RWPE2 (cell line): ENCODE data around the gene PALMD.
A peak's percentile ranks its signal among the peaks of the same experiment; 100 is the strongest.

ENCODE experiments used
- ATAC-seq: fragments of 200-7000 bp; cut with Tn5 transposase; 3 replicates; pipeline ENCODE4 v1.9.1; 2021; ENCODE audit warnings: low read depth
- DNase-seq: peaks from one replicate; pipeline ENCODE4 v3.0.0-alpha.2; 2020; ENCODE audit warnings: low spot score
- H3K27ac ChIP-seq: fragments of 450-650 bp; 2 replicates; pipeline ENCODE4 v1.5.1; 2017; ENCODE audit warnings: mild to moderate bottlenecking; ENCODE audit not compliant: poor library complexity, severe bottlenecking
- H3K27me3 ChIP-seq: fragments of 250-450 bp; sonication (Bioruptor Pico); 2 replicates; pipeline ENCODE4 v1.5.1; 2021; ENCODE audit warnings: mild to moderate bottlenecking, moderate library complexity; ENCODE audit not compliant: insufficient read depth, poor library complexity, severe bottlenecking
- H3K36me3 ChIP-seq: fragments of 250-450 bp; sonication (Bioruptor Pico); 2 replicates; pipeline ENCODE4 v1.5.1; 2020; ENCODE audit warnings: low read depth, mild to moderate bottlenecking, moderate library complexity
- H3K4me1 ChIP-seq: fragments of 250-450 bp; sonication (Bioruptor Pico); 2 replicates; pipeline ENCODE4 v1.5.1; 2021; ENCODE audit warnings: mild to moderate bottlenecking, moderate library complexity; ENCODE audit not compliant: insufficient read depth, poor library complexity, severe bottlenecking
- H3K4me3 ChIP-seq: fragments of 250-450 bp; sonication (Bioruptor Pico); 2 replicates; pipeline ENCODE4 v1.5.1; 2021; ENCODE audit warnings: mild to moderate bottlenecking, moderate library complexity; ENCODE audit not compliant: severe bottlenecking
- H3K9me3 ChIP-seq: fragments of 250-450 bp; sonication (Bioruptor Pico); 2 replicates; pipeline ENCODE4 v1.5.1; 2021; ENCODE audit warnings: mild to moderate bottlenecking, moderate library complexity; ENCODE audit not compliant: severe bottlenecking
- TF ChIP-seq, protein P1 (sequence below): fragments of 450-650 bp; IDR thresholded peaks from one replicate; pipeline ENCODE4 v1.5.1; 2017; ENCODE audit warnings: mild to moderate bottlenecking, moderate library complexity; ENCODE audit not compliant: poor library complexity, severe bottlenecking

The PALMD gene

DNA sequence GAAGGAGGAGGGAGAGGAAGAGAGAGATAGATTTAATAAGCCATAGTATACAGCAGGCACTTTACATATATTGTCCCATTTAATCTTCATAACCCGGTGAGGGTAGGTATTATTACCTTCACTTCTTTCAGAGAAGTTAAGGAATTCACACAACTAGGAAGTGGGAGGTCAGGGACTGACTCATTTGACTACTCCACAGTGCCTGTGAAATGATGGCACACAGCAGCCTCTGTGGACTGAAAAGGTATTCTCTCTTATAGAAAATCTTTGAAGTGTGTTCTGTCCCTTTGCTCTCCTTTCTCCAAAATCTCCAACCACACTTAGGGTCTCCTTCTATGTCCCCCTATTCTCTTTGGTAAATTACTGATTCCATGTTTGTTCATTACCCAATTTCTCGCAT is 23.9 kb downstream of the PALMD start:
- no peak overlapping the region for H3K4me3 ChIP-seq
- H3K9me3 ChIP-seq: no peaks in the 10 kb centered on the region
- no peaks in the 10 kb centered on the region for H3K27me3 ChIP-seq
- no peak overlapping the region for H3K27ac ChIP-seq
- H3K36me3 ChIP-seq: no peaks in the 10 kb centered on the region
- no peak for DNase-seq
- ATAC-seq: peak; percentile 23; the same call in 1 of the 3 replicates
- H3K4me1 ChIP-seq: no peaks in the 10 kb centered on the region
- TF ChIP-seq, protein P1, sequence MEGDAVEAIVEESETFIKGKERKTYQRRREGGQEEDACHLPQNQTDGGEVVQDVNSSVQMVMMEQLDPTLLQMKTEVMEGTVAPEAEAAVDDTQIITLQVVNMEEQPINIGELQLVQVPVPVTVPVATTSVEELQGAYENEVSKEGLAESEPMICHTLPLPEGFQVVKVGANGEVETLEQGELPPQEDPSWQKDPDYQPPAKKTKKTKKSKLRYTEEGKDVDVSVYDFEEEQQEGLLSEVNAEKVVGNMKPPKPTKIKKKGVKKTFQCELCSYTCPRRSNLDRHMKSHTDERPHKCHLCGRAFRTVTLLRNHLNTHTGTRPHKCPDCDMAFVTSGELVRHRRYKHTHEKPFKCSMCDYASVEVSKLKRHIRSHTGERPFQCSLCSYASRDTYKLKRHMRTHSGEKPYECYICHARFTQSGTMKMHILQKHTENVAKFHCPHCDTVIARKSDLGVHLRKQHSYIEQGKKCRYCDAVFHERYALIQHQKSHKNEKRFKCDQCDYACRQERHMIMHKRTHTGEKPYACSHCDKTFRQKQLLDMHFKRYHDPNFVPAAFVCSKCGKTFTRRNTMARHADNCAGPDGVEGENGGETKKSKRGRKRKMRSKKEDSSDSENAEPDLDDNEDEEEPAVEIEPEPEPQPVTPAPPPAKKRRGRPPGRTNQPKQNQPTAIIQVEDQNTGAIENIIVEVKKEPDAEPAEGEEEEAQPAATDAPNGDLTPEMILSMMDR: no peak

DNA sequence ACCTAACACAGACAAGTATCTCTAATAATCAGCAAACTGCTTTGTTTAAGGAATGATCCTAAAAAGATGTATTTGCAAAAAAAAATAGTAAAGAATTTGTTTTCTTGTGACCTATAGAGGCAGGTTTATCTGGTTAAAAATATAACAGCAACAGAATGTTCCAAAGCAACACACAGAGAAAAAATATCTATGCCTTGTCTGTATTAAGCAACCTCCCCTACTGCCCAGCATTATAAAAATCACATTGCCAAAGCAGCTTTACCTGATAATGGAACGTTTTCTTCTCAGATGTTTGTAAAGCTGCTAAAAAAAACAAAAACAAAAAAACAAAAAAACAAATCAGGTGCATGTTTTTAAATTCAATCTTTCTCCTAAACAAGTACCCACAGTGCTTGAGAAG is 24.7 kb downstream of the PALMD start:
- H3K27me3 ChIP-seq: no peaks in the 10 kb centered on the region
- DNase-seq (no peak), ATAC-seq (no peak)
- no peak overlapping the region for H3K27ac ChIP-seq
- TF ChIP-seq, protein P1: no peak
- no peak overlapping the region for H3K4me3 ChIP-seq
- no peaks in the 10 kb centered on the region for H3K4me1 ChIP-seq
- H3K9me3 ChIP-seq: no peaks in the 10 kb centered on the region
- H3K36me3 ChIP-seq: no peaks in the 10 kb centered on the region

DNA sequence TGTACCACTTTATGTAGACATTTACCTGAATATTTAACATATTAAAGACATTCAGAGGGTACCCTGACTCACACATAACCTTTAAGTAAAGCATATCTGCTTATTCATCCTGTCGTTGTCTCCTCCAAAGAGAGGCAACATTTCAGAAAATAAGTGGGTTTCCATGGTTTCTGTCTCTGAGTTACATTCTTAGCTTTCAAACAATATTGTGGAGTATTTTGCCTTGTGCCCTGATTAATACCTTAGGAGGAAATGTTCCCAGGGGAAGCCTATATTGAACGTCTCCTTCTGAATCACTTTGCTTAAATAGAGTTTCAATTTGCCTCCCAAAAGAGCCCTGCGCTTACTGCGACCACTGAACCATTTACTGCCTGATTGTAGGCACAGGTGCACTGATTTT is 26.1 kb downstream of the PALMD start:
- H3K9me3 ChIP-seq: no peaks in the 10 kb centered on the region
- ATAC-seq (no peak), DNase-seq (no peak)
- no peaks in the 10 kb centered on the region for H3K4me1 ChIP-seq
- TF ChIP-seq, protein P1: no peak
- no peak overlapping the region for H3K27ac ChIP-seq
- H3K27me3 ChIP-seq: no peaks in the 10 kb centered on the region
- H3K4me3 ChIP-seq: no peak overlapping the region
- H3K36me3 ChIP-seq: no peaks in the 10 kb centered on the region

DNA sequence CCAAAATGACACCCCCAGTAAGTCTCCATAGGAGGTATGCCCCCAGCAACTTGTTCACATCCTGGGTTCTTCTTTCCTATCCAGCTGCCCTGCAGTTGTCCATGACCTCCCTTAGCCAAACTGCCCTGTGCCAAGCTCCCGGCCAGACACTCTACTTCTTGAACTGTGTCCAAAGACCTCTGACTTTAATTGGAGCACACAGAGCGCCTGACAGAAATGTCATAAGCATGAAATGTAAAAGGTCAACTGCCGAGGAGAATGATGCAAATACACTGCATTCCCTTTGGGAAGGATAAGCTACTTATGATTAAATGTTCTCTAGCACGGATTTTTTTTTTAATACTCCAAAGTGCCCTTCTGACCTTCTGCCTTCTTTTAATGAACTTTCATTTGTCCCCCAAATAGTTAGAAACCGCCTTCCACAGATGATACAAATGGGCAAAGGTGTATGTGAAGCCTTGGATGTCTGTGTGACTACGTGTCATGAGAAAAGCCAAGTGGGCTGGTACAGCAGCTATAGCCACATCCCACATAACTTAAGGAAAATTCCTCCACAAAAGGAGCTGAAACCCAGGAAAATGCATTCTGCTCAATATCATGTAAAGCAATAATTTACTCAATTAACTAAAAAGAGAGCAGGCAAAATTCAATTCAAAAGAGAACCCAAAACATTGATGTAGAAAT is 26.8 kb downstream of the PALMD start:
- H3K9me3 ChIP-seq: no peaks in the 10 kb centered on the region
- DNase-seq (no peak), ATAC-seq (no peak)
- no peak overlapping the region for H3K4me3 ChIP-seq
- no peaks in the 10 kb centered on the region for H3K27me3 ChIP-seq
- TF ChIP-seq, protein P1: no peak
- no peak overlapping the region for H3K27ac ChIP-seq
- no peaks in the 10 kb centered on the region for H3K4me1 ChIP-seq
- no peaks in the 10 kb centered on the region for H3K36me3 ChIP-seq

DNA sequence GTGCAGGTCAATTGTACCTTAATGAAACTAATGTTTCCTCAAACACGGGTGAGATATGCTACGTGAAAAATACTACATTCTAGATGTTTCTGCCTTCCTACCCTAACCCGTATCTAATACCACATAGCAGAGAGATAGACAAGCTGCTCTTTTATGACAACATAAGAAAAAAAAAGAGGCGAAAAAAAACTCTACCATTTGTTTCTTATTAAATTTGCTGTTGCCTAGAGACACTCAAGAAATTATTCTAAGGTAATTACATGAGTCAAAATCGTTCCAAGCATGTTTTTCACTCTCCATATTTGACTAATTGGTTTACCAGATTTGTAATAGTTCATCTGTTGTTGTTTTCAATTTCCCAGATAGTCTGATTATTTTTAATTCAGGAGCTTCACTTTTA is 27.4 kb downstream of the PALMD start:
- no peaks in the 10 kb centered on the region for H3K4me1 ChIP-seq
- H3K27ac ChIP-seq: no peak overlapping the region
- TF ChIP-seq, protein P1: no peak
- ATAC-seq (no peak), DNase-seq (no peak)
- no peaks in the 10 kb centered on the region for H3K36me3 ChIP-seq
- no peak overlapping the region for H3K4me3 ChIP-seq
- H3K27me3 ChIP-seq: no peaks in the 10 kb centered on the region
- no peaks in the 10 kb centered on the region for H3K9me3 ChIP-seq
